Neural crest cell (in vitro differentiated cells): ENCODE measurements around the gene ARHGEF12. TPM values are rescaled to one million over a fixed set of nuclear protein-coding genes. Genes with fewer than 3 reads are reported as not detected.

Source experiments
- DNase-seq: peaks from one replicate; pipeline ENCODE4 v3.0.0; 2021; ENCODE audit warnings: low read depth, mixed read lengths, low spot score
- H3K27ac Mint-ChIP-seq: one replicate; pipeline ENCODE4 v1.8.0; 2021; ENCODE audit warnings: mild to moderate bottlenecking, mixed read lengths; ENCODE audit not compliant: unreplicated experiment
- H3K27me3 Mint-ChIP-seq: 2 replicates; pipeline ENCODE4 v1.8.0; 2021; ENCODE audit warnings: low read depth, mild to moderate bottlenecking, mixed read lengths
- H3K36me3 Mint-ChIP-seq: 2 replicates; pipeline ENCODE4 v1.8.0; 2021; ENCODE audit warnings: low read depth, mild to moderate bottlenecking, mixed read lengths
- H3K4me1 Mint-ChIP-seq: 2 replicates; pipeline ENCODE4 v1.8.0; 2021; ENCODE audit warnings: mixed read lengths
- H3K4me3 Mint-ChIP-seq: one replicate; pipeline ENCODE4 v1.8.0; 2021; ENCODE audit warnings: mild to moderate bottlenecking, mixed read lengths
- H3K9me3 Mint-ChIP-seq: 2 replicates; pipeline ENCODE4 v1.8.0; 2021; ENCODE audit warnings: mixed read lengths
- total RNA-seq: library from RNA; stranded (reverse); gene quantifications from 2 replicates; pipeline ENCODE4 v1.2.1, GENCODE V29; 2021
- TF ChIP-seq, protein P1 (sequence below): fragments of 200-600 bp; sonication (generic); conservative IDR thresholded peaks from 2 replicates; pipeline ENCODE4 v1.5.0; 2021; ENCODE audit warnings: antibody characterized with exemption, mild to moderate bottlenecking

ARHGEF12 gene
- total RNA-seq, 1 donor from 2014 or later: 66.2 TPM

DNA sequence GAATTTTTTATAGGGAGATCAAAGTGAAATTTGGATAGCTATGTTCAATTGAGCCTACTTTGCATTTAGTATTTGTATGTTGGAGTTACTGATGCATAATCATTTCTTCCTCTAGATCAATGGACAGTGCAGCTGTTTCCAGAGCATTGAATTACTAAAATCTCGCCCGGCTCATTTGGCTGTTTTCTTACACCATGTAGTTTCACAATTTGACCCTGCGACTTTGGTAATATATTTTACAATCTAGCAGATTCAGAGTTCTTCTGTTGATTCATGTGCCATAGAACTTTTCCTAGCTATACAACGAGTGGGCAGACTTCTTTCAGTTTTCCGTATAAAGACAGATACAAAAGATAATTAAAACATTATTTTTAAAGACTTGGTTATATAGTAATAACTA lies 105.4 kb downstream of the ARHGEF12 start:
- H3K4me1 Mint-ChIP-seq: no peaks in the 10 kb centered on the region
- H3K27me3 Mint-ChIP-seq: no peaks in the 10 kb centered on the region
- no peaks in the 10 kb centered on the region for H3K9me3 Mint-ChIP-seq
- no peak overlapping the region for H3K27ac Mint-ChIP-seq
- TF ChIP-seq, protein P1, sequence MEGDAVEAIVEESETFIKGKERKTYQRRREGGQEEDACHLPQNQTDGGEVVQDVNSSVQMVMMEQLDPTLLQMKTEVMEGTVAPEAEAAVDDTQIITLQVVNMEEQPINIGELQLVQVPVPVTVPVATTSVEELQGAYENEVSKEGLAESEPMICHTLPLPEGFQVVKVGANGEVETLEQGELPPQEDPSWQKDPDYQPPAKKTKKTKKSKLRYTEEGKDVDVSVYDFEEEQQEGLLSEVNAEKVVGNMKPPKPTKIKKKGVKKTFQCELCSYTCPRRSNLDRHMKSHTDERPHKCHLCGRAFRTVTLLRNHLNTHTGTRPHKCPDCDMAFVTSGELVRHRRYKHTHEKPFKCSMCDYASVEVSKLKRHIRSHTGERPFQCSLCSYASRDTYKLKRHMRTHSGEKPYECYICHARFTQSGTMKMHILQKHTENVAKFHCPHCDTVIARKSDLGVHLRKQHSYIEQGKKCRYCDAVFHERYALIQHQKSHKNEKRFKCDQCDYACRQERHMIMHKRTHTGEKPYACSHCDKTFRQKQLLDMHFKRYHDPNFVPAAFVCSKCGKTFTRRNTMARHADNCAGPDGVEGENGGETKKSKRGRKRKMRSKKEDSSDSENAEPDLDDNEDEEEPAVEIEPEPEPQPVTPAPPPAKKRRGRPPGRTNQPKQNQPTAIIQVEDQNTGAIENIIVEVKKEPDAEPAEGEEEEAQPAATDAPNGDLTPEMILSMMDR: no peak
- no peak for DNase-seq
- H3K36me3 Mint-ChIP-seq: peaks cover 7% of the 10 kb centered on the region
- no peak overlapping the region for H3K4me3 Mint-ChIP-seq

DNA sequence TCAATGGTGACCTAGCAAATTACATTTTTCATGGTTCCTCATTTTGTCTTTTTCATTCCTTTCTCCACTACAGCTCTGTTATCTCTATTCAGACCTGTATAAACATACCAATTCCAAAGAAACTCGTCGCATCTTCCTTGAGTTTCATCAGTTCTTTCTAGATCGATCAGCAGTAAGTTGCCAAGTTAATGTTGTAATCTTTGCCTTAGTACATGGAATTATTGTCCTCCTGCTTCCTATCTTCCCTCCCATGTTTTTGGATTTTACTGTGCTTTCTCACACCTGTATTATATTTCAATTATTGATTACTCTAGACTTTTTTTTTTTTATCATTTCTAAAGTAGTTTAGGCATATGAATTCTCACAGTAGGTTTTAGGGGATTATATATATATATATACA lies 105.8 kb downstream of the ARHGEF12 start:
- Mint-ChIP-seq H3K27me3 (no peaks in the 10 kb centered on the region), H3K27ac (no peak overlapping the region), H3K36me3 (peaks cover 12% of the 10 kb centered on the region), H3K9me3 (no peaks in the 10 kb centered on the region), H3K4me1 (no peaks in the 10 kb centered on the region), H3K4me3 (no peak overlapping the region)
- TF ChIP-seq, protein P1: no peak
- no peak for DNase-seq

DNA sequence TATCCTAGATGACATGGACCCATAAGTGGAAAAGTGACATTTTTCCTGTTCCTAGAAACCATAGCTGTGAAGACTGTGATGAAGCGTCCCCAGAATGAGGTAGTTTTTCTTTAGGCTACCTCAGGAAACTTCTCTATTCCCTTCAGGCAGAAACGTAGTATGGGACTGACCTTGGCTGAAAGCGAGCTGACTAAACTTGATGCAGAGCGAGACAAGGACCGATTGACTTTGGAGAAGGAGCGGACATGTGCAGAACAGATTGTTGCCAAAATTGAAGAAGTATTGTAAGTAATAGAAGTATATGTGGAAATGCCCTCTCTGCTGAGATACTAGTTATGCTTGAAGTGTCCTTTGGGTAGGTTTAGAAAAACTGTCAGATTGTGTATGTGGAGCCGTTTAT lies 110.6 kb downstream of the ARHGEF12 start:
- no peak overlapping the region for H3K4me3 Mint-ChIP-seq
- DNase-seq: no peak
- H3K27ac Mint-ChIP-seq: no peak overlapping the region
- H3K27me3 Mint-ChIP-seq: no peaks in the 10 kb centered on the region
- peaks cover 27% of the 10 kb centered on the region for H3K36me3 Mint-ChIP-seq
- TF ChIP-seq, protein P1: no peak
- H3K4me1 Mint-ChIP-seq: no peaks in the 10 kb centered on the region
- no peaks in the 10 kb centered on the region for H3K9me3 Mint-ChIP-seq

DNA sequence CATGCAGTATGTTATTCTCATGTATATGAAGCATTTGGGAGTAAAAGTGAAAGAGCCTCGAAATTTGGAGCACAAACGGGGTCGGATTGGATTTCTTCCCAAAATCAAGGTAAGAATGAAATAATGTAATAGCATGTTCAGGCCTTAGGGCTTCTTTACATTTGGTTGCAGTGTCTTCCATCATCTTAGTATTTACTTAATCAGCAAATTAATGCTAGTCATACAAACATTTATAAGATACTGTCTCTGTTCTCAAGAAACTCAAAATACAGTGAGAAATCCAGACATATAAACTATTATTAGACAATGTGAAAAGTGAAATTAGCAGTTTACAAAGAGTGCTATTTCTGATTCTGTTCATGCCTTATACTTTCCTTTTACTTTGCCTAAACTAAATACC lies 112.0 kb downstream of the ARHGEF12 start:
- Mint-ChIP-seq H3K27ac (no peak overlapping the region), H3K4me1 (no peaks in the 10 kb centered on the region)
- TF ChIP-seq, protein P1: no peak

DNA sequence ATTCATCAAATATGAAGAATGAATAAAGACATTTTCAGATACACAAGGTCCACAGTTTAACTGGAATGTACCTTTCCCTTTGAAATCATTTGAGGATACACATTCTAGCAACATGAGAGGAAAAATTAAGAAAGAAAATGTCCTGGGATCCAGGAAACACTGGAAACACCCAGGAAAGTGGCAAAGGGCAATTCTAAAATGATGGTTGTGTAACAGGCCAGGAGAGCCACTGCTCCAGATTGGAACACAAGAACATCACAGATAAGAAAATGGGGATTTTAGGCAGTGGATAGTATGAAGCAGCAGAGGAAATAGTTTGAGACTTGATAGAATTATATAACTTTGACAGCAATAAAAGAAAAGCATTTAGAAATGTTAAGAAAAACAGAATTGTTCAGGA lies 119.3 kb downstream of the ARHGEF12 start:
- no peak overlapping the region for H3K4me3 Mint-ChIP-seq
- DNase-seq: no peak
- no peaks in the 10 kb centered on the region for H3K27me3 Mint-ChIP-seq
- H3K9me3 Mint-ChIP-seq: no peaks in the 10 kb centered on the region
- TF ChIP-seq, protein P1: no peak
- no peak overlapping the region for H3K27ac Mint-ChIP-seq
- H3K36me3 Mint-ChIP-seq: peaks cover 31% of the 10 kb centered on the region
- H3K4me1 Mint-ChIP-seq: no peaks in the 10 kb centered on the region

More for the DNA sequence above, 112.0 kb downstream of the ARHGEF12 start:
- Mint-ChIP-seq H3K4me3 (no peak overlapping the region), H3K9me3 (no peaks in the 10 kb centered on the region), H3K27me3 (no peaks in the 10 kb centered on the region), H3K36me3 (peaks cover 34% of the 10 kb centered on the region)
- no peak for DNase-seq

DNA sequence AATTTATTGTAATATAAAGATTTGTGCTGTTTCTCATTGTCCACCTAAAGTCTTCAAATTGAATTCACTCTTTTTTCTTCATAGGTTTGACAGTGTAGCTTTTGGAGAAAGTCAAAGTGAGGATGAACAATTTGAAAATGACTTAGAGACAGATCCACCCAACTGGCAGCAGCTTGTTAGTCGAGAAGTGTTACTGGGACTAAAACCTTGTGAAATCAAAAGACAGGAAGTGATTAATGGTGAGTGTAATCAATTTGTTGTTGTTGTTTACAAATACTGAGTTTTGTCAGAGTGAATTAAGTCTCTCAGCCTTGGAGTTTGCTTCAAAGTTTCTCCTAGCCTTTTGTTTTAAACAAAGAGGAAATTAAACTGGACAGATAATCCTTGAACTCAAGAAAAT lies 121.8 kb downstream of the ARHGEF12 start:
- H3K36me3 Mint-ChIP-seq: peaks cover 25% of the 10 kb centered on the region
- H3K4me1 Mint-ChIP-seq: no peaks in the 10 kb centered on the region
- H3K27ac Mint-ChIP-seq: no peak overlapping the region
- TF ChIP-seq, protein P1: no peak
- H3K9me3 Mint-ChIP-seq: no peaks in the 10 kb centered on the region
- DNase-seq: no peak
- no peak overlapping the region for H3K4me3 Mint-ChIP-seq
- no peaks in the 10 kb centered on the region for H3K27me3 Mint-ChIP-seq
